SK-N-SH treated with all-trans-retinoic acid at 6 μM for 48 hours (cell line): ENCODE results near the gene NEURL1.

ENCODE experiments used
- ARNTL ChIP-seq: fragments of 450-650 bp; formaldehyde crosslinking; IDR thresholded peaks from 2 replicates; pipeline ENCODE4 v1.5.0; 2020; ENCODE audit warnings: low read depth, mild to moderate bottlenecking, moderate library complexity, borderline replicate concordance
- BACH2 ChIP-seq: fragments of 250-450 bp; sonication (Bioruptor Pico); IDR thresholded peaks from 2 replicates; pipeline ENCODE4 v1.9.0; 2021; ENCODE audit warnings: mild to moderate bottlenecking, borderline replicate concordance
- ISL1 ChIP-seq: fragments of 250-450 bp; sonication (Bioruptor Pico); IDR thresholded peaks from 2 replicates; pipeline ENCODE4 v2.1.2; 2022; ENCODE audit warnings: mild to moderate bottlenecking, moderate library complexity
- PPARA ChIP-seq: fragments of 250-450 bp; sonication (Bioruptor Pico); IDR thresholded peaks from 2 replicates; pipeline ENCODE4 v1.5.0; 2020; ENCODE audit warnings: mild to moderate bottlenecking, borderline replicate concordance
- RARB ChIP-seq: fragments of 250-450 bp; sonication (Bioruptor Pico); IDR thresholded peaks from 2 replicates; pipeline ENCODE4 v1.8.0; 2021; ENCODE audit warnings: mild to moderate bottlenecking, moderate library complexity
- SNAI2 ChIP-seq: fragments of 250-450 bp; sonication (Bioruptor Pico); IDR thresholded peaks from 2 replicates; pipeline ENCODE4 v1.5.0; 2020; ENCODE audit warnings: mild to moderate bottlenecking, moderate library complexity
- ZC3H10 ChIP-seq: fragments of 250-450 bp; sonication (Bioruptor Pico); IDR thresholded peaks from 2 replicates; pipeline ENCODE4 v1.5.1; 2021; ENCODE audit warnings: mild to moderate bottlenecking, moderate library complexity
- ZNF565 ChIP-seq: fragments of 450-650 bp; formaldehyde crosslinking; conservative IDR thresholded peaks from 2 replicates; pipeline ENCODE4 v1.5.0; 2020; ENCODE audit warnings: low read depth, mild to moderate bottlenecking, moderate library complexity

- TF ChIP-seq ARNTL (CRISPR knock-in tag) = no peak
- TF ChIP-seq ZC3H10 (CRISPR knock-in tag) = no peak
- TF ChIP-seq PPARA = no peak
- no peak for TF ChIP-seq ISL1
- TF ChIP-seq BACH2 (CRISPR knock-in tag) = no peak
- no peak for TF ChIP-seq ZNF565 (CRISPR knock-in tag)
- no peak for TF ChIP-seq RARB
- no peak for TF ChIP-seq SNAI2 (CRISPR knock-in tag)
Observed at GRCh38 chr10:103610921-103611511, 117.5 kb downstream of the NEURL1 start.
